ENCODE data around the gene MIER2.

DNA sequence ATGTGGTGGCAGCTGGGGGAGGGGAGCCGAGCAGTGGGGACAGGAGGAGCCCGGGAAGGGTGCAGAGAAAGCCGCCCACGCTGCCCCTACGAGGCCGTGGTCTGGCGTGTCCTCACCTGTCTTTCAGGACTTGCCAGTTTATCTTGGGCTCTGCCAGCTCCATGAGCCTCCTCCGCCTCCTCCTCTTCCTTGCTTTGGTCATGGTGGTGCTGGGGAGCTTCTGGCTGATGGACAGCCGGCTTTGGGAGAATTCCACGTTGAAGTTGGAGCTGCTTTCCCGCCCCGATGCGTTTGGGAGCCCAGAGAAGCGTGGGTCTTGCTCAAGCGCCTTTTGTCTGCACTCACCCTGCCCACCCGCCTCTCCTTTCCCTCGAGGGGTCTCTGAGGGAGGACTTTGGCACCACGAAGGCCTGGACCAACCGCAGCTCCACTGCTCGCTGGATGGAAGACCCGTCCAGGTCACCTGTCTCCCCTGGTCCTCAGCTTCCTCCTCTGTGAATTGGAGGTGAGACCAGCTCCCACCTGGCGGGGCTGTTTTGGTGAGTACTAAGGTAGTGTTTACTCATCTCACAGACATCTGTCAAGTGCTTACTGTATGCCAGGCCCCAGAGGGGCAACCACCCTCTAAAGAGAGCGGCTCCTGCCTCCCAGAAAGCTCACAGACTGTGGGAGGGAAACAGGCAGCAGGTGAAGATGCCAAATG is 29.7 kb upstream of the MIER2 start:
- TF ChIP-seq ZNF70 (CRISPR knock-in tag; IDR thresholded peaks at IDR 0.05) (no peak), ARNTL (CRISPR knock-in tag; IDR thresholded peaks at IDR 0.05; ENCODE audit: borderline replicate concordance, low read depth) (no peak)
- TF ChIP-seq, protein P1, sequence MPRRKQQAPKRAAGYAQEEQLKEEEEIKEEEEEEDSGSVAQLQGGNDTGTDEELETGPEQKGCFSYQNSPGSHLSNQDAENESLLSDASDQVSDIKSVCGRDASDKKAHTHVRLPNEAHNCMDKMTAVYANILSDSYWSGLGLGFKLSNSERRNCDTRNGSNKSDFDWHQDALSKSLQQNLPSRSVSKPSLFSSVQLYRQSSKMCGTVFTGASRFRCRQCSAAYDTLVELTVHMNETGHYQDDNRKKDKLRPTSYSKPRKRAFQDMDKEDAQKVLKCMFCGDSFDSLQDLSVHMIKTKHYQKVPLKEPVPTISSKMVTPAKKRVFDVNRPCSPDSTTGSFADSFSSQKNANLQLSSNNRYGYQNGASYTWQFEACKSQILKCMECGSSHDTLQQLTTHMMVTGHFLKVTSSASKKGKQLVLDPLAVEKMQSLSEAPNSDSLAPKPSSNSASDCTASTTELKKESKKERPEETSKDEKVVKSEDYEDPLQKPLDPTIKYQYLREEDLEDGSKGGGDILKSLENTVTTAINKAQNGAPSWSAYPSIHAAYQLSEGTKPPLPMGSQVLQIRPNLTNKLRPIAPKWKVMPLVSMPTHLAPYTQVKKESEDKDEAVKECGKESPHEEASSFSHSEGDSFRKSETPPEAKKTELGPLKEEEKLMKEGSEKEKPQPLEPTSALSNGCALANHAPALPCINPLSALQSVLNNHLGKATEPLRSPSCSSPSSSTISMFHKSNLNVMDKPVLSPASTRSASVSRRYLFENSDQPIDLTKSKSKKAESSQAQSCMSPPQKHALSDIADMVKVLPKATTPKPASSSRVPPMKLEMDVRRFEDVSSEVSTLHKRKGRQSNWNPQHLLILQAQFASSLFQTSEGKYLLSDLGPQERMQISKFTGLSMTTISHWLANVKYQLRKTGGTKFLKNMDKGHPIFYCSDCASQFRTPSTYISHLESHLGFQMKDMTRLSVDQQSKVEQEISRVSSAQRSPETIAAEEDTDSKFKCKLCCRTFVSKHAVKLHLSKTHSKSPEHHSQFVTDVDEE (CRISPR knock-in tag; IDR thresholded peaks at IDR 0.05) = no peak
